ENCODE results near the gene NPAS3.

- TF ChIP-seq CTCF (IDR thresholded peaks at IDR 0.05) (no peak), POLR2A (IDR thresholded peaks at IDR 0.05) (no peak)
Measured at GRCh38 chr14:33525626-33526025, 586.9 kb downstream of the NPAS3 start.
